Neural crest cell (in vitro differentiated cells): Measurements from ENCODE around the gene TSACC. TPM values are rescaled to one million over a fixed set of nuclear protein-coding genes. Genes with fewer than 3 reads are reported as not detected.
A peak's percentile ranks its signal among the peaks of the same experiment; 100 is the strongest.

ENCODE experiments used
- DNase-seq: peaks from one replicate; pipeline ENCODE4 v3.0.0; 2021; ENCODE audit warnings: low read depth, mixed read lengths, low spot score
- H3K27ac Mint-ChIP-seq: one replicate; pipeline ENCODE4 v1.8.0; 2021; ENCODE audit warnings: mild to moderate bottlenecking, mixed read lengths; ENCODE audit not compliant: unreplicated experiment
- H3K27me3 Mint-ChIP-seq: 2 replicates; pipeline ENCODE4 v1.8.0; 2021; ENCODE audit warnings: low read depth, mild to moderate bottlenecking, mixed read lengths
- H3K36me3 Mint-ChIP-seq: 2 replicates; pipeline ENCODE4 v1.8.0; 2021; ENCODE audit warnings: low read depth, mild to moderate bottlenecking, mixed read lengths
- H3K4me1 Mint-ChIP-seq: 2 replicates; pipeline ENCODE4 v1.8.0; 2021; ENCODE audit warnings: mixed read lengths
- H3K4me3 Mint-ChIP-seq: one replicate; pipeline ENCODE4 v1.8.0; 2021; ENCODE audit warnings: mild to moderate bottlenecking, mixed read lengths
- H3K9me3 Mint-ChIP-seq: 2 replicates; pipeline ENCODE4 v1.8.0; 2021; ENCODE audit warnings: mixed read lengths
- CTCF ChIP-seq: fragments of 200-600 bp; sonication (generic); conservative IDR thresholded peaks from 2 replicates; pipeline ENCODE4 v1.5.0; 2021; ENCODE audit warnings: antibody characterized with exemption, mild to moderate bottlenecking
- total RNA-seq: library from RNA; stranded (reverse); gene quantifications from 2 replicates; pipeline ENCODE4 v1.2.1, GENCODE V29; 2021

TSACC gene
- total RNA-seq, 1 donor from 2014 or later = 1.0 TPM

GRCh38 chr1:156384658-156385057 is 46.3 kb downstream of the TSACC start:
- no peak overlapping the region for H3K4me3 Mint-ChIP-seq
- H3K27me3 Mint-ChIP-seq = peaks cover 62% of the 10 kb centered on the region
- no peaks in the 10 kb centered on the region for H3K36me3 Mint-ChIP-seq
- DNase-seq = no peak
- TF ChIP-seq CTCF = no peak
- no peaks in the 10 kb centered on the region for H3K9me3 Mint-ChIP-seq
- no peak overlapping the region for H3K27ac Mint-ChIP-seq
- peaks cover 32% of the 10 kb centered on the region for H3K4me1 Mint-ChIP-seq

- no peaks in the 10 kb centered on the region for H3K36me3 Mint-ChIP-seq
- H3K4me3 Mint-ChIP-seq = peak overlapping the region; percentile 54
- H3K9me3 Mint-ChIP-seq = no peaks in the 10 kb centered on the region
- peaks cover 32% of the 10 kb centered on the region for H3K4me1 Mint-ChIP-seq
- peak; percentile 94 for TF ChIP-seq CTCF
- H3K27ac Mint-ChIP-seq = no peak overlapping the region
- DNase-seq = peak; percentile 79
- peaks cover 72% of the 10 kb centered on the region for H3K27me3 Mint-ChIP-seq
Measured at GRCh38 chr1:156385534-156386031, 47.3 kb downstream of the TSACC start.

GRCh38 chr1:156386134-156386901 is 48.0 kb downstream of the TSACC start:
- Mint-ChIP-seq H3K27me3 (peaks cover 75% of the 10 kb centered on the region), H3K36me3 (no peaks in the 10 kb centered on the region), H3K4me3 (peak overlapping the region; percentile 54), H3K27ac (no peak overlapping the region), H3K4me1 (peaks cover 32% of the 10 kb centered on the region), H3K9me3 (no peaks in the 10 kb centered on the region)
- no peak for TF ChIP-seq CTCF
- no peak for DNase-seq

GRCh38 chr1:156386949-156387869 is 48.9 kb downstream of the TSACC start:
- peak overlapping the region; percentile 51 for H3K4me3 Mint-ChIP-seq
- peaks cover 78% of the 10 kb centered on the region for H3K27me3 Mint-ChIP-seq
- TF ChIP-seq CTCF = no peak
- H3K27ac Mint-ChIP-seq = no peak overlapping the region
- no peak for DNase-seq
- H3K36me3 Mint-ChIP-seq = no peaks in the 10 kb centered on the region
- no peaks in the 10 kb centered on the region for H3K9me3 Mint-ChIP-seq
- H3K4me1 Mint-ChIP-seq = peaks cover 29% of the 10 kb centered on the region

GRCh38 chr1:156387870-156388173 is 49.5 kb downstream of the TSACC start:
- DNase-seq = no peak
- no peaks in the 10 kb centered on the region for H3K9me3 Mint-ChIP-seq
- H3K36me3 Mint-ChIP-seq = no peaks in the 10 kb centered on the region
- H3K27ac Mint-ChIP-seq = no peak overlapping the region
- H3K27me3 Mint-ChIP-seq = peaks cover 76% of the 10 kb centered on the region
- TF ChIP-seq CTCF = no peak
- H3K4me1 Mint-ChIP-seq = peaks cover 28% of the 10 kb centered on the region
- H3K4me3 Mint-ChIP-seq = peak overlapping the region; percentile 51
